ENCODE data around the gene BOLA2B. TPM values are rescaled to one million over a fixed set of nuclear protein-coding genes. Genes with fewer than 3 reads are reported as not detected.
"Not testable (repeated sequence)": the region's sequence is repeated elsewhere in the genome, so short reads cannot be mapped to it uniquely, and the experiment has no call there.

Gene BOLA2B
- total and polyA plus RNA-seq, 3 experiments from 2014 or later = 208 to 271 (median 268) TPM

DNA sequence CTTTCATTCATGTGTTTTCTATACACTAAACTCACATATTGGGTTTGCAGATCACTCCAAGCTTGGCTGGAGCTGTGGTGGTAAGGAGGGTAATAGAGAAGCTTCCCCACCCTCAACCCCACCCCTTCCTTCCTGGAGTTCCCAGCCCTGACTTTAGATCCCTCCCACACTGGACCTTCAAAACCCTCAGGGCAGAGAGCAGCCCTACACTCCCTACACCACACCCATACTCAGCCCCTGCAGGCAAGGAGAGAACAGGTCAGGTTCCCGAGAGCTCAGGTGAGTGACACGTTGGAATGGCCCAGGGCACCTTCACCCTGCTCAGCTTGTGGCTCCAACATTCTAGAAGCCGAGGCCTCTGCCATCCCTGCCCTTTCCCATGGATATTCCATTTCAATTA, 5.6 kb upstream of the BOLA2B start, which contains the start of gene SULT1A3:
TSS of gene SULT1A3 (plus strand) at position 207 of the 400 bp plus-strand sequence. CDS start 1,474 bp downstream, outside the sequence.
- H3K27ac Mint-ChIP-seq; H3K27ac ChIP-seq (ENCODE audit: low read depth, low read length); H3K36me3 Mint-ChIP-seq; H3K9me3 ChIP-seq (ENCODE audit: low read length); H3K4me1 Mint-ChIP-seq; H3K4me3 Mint-ChIP-seq; H3K36me3 ChIP-seq (ENCODE audit: insufficient read depth, low read length); H3K27me3 Mint-ChIP-seq; POLR2A ChIA-PET; H3K4me3 ChIP-seq (ENCODE audit: low read length); CTCF ChIA-PET; H3K27me3 ChIP-seq (ENCODE audit: insufficient read depth, low read length, poor library complexity, severe bottlenecking); H3K4me1 ChIP-seq (ENCODE audit: insufficient read depth, low read length); DNase-seq; H3K9me3 Mint-ChIP-seq: not testable (repeated sequence)

DNA sequence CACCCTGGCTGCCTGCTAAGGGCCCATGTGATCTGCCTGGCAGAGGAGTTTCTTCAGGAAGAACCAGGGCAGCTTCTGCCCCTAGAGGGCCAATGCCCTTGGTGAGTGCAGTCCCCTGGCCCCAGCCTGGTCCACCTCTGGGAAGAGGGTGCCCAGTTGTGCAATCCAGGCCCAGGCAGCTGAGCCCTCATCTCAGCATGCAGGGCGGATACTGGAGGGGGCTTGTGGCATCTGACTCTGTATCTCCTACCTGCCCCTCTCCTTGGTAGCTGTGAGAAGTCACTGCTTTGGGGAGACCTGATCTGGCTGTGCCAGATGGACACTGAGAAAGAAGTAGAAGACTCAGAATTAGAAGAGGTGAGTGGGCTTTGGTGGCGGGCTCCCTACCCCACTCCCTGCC, 3.5 kb upstream of the BOLA2B start:
- H3K36me3 Mint-ChIP-seq; H3K27me3 ChIP-seq (ENCODE audit: insufficient read depth, low read length, poor library complexity, severe bottlenecking); H3K4me1 Mint-ChIP-seq; H3K9me3 Mint-ChIP-seq; H3K4me3 Mint-ChIP-seq; POLR2A ChIA-PET; H3K27ac ChIP-seq (ENCODE audit: low read depth, low read length); H3K9me3 ChIP-seq (ENCODE audit: low read length); DNase-seq; H3K27ac Mint-ChIP-seq; H3K4me1 ChIP-seq (ENCODE audit: insufficient read depth, low read length); H3K27me3 Mint-ChIP-seq; H3K4me3 ChIP-seq (ENCODE audit: low read length); H3K36me3 ChIP-seq (ENCODE audit: insufficient read depth, low read length); CTCF ChIA-PET: not testable (repeated sequence)

- H3K4me1 Mint-ChIP-seq; H3K4me3 Mint-ChIP-seq; H3K4me3 ChIP-seq (ENCODE audit: low read length); H3K9me3 Mint-ChIP-seq; H3K27me3 ChIP-seq (ENCODE audit: insufficient read depth, low read length, poor library complexity, severe bottlenecking); H3K27ac ChIP-seq (ENCODE audit: low read depth, low read length); H3K36me3 Mint-ChIP-seq; H3K4me1 ChIP-seq (ENCODE audit: insufficient read depth, low read length); CTCF ChIA-PET; H3K9me3 ChIP-seq (ENCODE audit: low read length); POLR2A ChIA-PET; H3K27me3 Mint-ChIP-seq; H3K27ac Mint-ChIP-seq; H3K36me3 ChIP-seq (ENCODE audit: insufficient read depth, low read length): not testable (repeated sequence)
- DNase-seq = peak in 1 of 5 donors; percentile 14
Measured at GRCh38 chr16:30194172-30194925, 883 bp upstream of the BOLA2B start.

GRCh38 chr16:30193098-30193497, 368 bp downstream of the BOLA2B start:
- H3K27ac Mint-ChIP-seq; H3K4me1 Mint-ChIP-seq; H3K9me3 ChIP-seq (ENCODE audit: low read length); H3K27me3 ChIP-seq (ENCODE audit: insufficient read depth, low read length, poor library complexity, severe bottlenecking); H3K4me3 ChIP-seq (ENCODE audit: low read length); CTCF ChIA-PET; H3K27ac ChIP-seq (ENCODE audit: low read depth, low read length); H3K36me3 Mint-ChIP-seq; DNase-seq; H3K4me3 Mint-ChIP-seq; H3K27me3 Mint-ChIP-seq; H3K36me3 ChIP-seq (ENCODE audit: insufficient read depth, low read length); POLR2A ChIA-PET; H3K4me1 ChIP-seq (ENCODE audit: insufficient read depth, low read length); H3K9me3 Mint-ChIP-seq: not testable (repeated sequence)

- H3K27ac Mint-ChIP-seq; CTCF ChIA-PET; H3K27me3 Mint-ChIP-seq; H3K27me3 ChIP-seq (ENCODE audit: insufficient read depth, low read length, poor library complexity, severe bottlenecking); H3K9me3 ChIP-seq (ENCODE audit: low read length); H3K4me3 Mint-ChIP-seq; DNase-seq; H3K27ac ChIP-seq (ENCODE audit: low read depth, low read length); H3K9me3 Mint-ChIP-seq; H3K4me3 ChIP-seq (ENCODE audit: low read length); POLR2A ChIA-PET: not testable (repeated sequence)
- Histone ChIP-seq H3K36me3 (ENCODE audit: insufficient read depth, low read length) (peaks cover 21% of the 10 kb centered on the region), H3K4me1 (ENCODE audit: insufficient read depth, low read length) (peaks cover 22% of the 10 kb centered on the region)
- H3K36me3 Mint-ChIP-seq = peaks cover 7 to 20% (median 10%) of the 10 kb centered on the region in 3 donors
- H3K4me1 Mint-ChIP-seq = peaks cover 10 to 19% (median 17%) of the 10 kb centered on the region in 3 donors
Measured at GRCh38 chr16:30191158-30191557, 2.3 kb downstream of the BOLA2B start.

DNA sequence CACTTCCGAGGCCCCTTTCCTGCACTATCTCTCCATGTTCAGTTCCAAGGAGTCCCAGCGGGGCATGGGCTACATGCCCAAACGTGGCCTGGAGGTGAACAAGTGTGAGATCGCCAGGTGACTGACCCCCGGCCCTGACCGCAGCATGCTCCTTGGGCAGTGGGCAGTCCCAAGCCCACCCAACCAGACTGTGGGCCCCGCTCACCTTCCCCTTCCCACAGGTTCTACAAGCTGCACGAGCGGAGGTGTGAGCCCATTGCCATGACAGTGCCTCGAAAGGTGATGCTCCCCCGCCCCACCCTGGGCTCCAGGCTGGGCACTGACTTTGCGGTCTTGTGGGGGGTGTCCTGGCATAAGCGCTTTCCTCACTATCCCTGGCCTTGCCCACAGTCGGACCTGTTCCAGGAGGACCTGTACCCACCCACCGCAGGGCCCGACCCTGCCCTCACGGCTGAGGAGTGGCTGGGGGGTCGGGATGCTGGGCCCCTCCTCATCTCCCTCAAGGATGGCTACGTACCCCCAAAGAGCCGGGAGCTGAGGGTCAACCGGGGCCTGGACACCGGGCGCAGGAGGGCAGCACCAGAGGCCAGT, 5.4 kb downstream of the BOLA2B start:
- Histone ChIP-seq H3K9me3 (ENCODE audit: low read length) (no peaks in the 10 kb centered on the region), H3K4me1 (ENCODE audit: insufficient read depth, low read length) (peaks cover 23% of the 10 kb centered on the region), H3K36me3 (ENCODE audit: insufficient read depth, low read length) (peaks cover 35% of the 10 kb centered on the region), H3K27me3 (ENCODE audit: insufficient read depth, low read length, poor library complexity, severe bottlenecking) (no peaks in the 10 kb centered on the region), H3K27ac (ENCODE audit: low read depth, low read length) (no peak overlapping the region), H3K4me3 (ENCODE audit: low read length) (no peak overlapping the region)
- peak overlapping the region in 6 of 8 donors; percentile 17 to 100 (median 70) for H3K27ac Mint-ChIP-seq
- H3K9me3 Mint-ChIP-seq = peaks cover 0 to 2% (median 0%) of the 10 kb centered on the region in 5 donors
- POLR2A ChIA-PET = interaction anchor here (2.0 to 6.2 kb wide), 3 partner anchors 45 to 94 kb away, joined by 6 to 86 read pairs (median 6); partner anchors contain the start of genes TBX6 and YPEL3
- peaks cover 15 to 26% (median 23%) of the 10 kb centered on the region in 3 donors for H3K4me1 Mint-ChIP-seq
- peaks cover 12 to 43% (median 18%) of the 10 kb centered on the region in 3 donors for H3K36me3 Mint-ChIP-seq
- H3K4me3 Mint-ChIP-seq = peak overlapping the region in 6 of 7 donors; percentile 28 to 76 (median 50)
- DNase-seq = no peak
- peaks cover 0 to 14% of the 10 kb centered on the region in 2 donors for H3K27me3 Mint-ChIP-seq
- CTCF ChIA-PET = interaction anchor here (1.4 to 3.5 kb wide), 4 partner anchors 45 to 230 kb away, joined by 3 to 34 read pairs (median 13); partner anchors contain the start of genes TBX6 and YPEL3

GRCh38 chr16:30187556-30187865, 6.0 kb downstream of the BOLA2B start:
- Histone ChIP-seq H3K9me3 (ENCODE audit: low read length) (no peaks in the 10 kb centered on the region), H3K27ac (ENCODE audit: low read depth, low read length) (no peak overlapping the region), H3K4me1 (ENCODE audit: insufficient read depth, low read length) (peaks cover 26% of the 10 kb centered on the region), H3K4me3 (ENCODE audit: low read length) (peak overlapping the region; percentile 99), H3K27me3 (ENCODE audit: insufficient read depth, low read length, poor library complexity, severe bottlenecking) (no peaks in the 10 kb centered on the region), H3K36me3 (ENCODE audit: insufficient read depth, low read length) (peaks cover 35% of the 10 kb centered on the region)
- peaks cover 0 to 14% of the 10 kb centered on the region in 2 donors for H3K27me3 Mint-ChIP-seq
- peaks cover 12 to 43% (median 18%) of the 10 kb centered on the region in 3 donors for H3K36me3 Mint-ChIP-seq
- ChIA-PET POLR2A (interaction anchor here (0.6 to 6.2 kb wide), 4 partner anchors 44 to 97 kb away, joined by 6 to 86 read pairs (median 8); partner anchors contain the start of genes TBX6 and YPEL3), CTCF (interaction anchor here (1.4 to 3.5 kb wide), 4 partner anchors 45 to 230 kb away, joined by 3 to 34 read pairs (median 13); partner anchors contain the start of genes TBX6 and YPEL3)
- H3K27ac Mint-ChIP-seq = peak overlapping the region; percentile 93 to 100 (median 96)
- peaks cover 18 to 29% (median 24%) of the 10 kb centered on the region in 3 donors for H3K4me1 Mint-ChIP-seq
- H3K4me3 Mint-ChIP-seq = peak overlapping the region; percentile 94 to 100 (median 98)
- DNase-seq = no peak
- H3K9me3 Mint-ChIP-seq = peaks cover 0 to 2% (median 0%) of the 10 kb centered on the region in 5 donors

All from CD8-positive, alpha-beta memory T cell (primary cell).